GM18517 (cell line): ENCODE data around the gene FRMD4A.
"Not testable (repeated sequence)": the region's sequence is repeated elsewhere in the genome, so short reads cannot be mapped to it uniquely, and the experiment has no call there.

Experiments used
- ATAC-seq: cut with Tn5 transposase; IDR thresholded peaks from one replicate; pipeline ENCODE4 v1.9.1; 2021; ENCODE audit warnings: mild to moderate bottlenecking, moderate library complexity; ENCODE audit not compliant: unreplicated experiment

Gene FRMD4A

GRCh38 chr10:14244147-14244546, 86.6 kb downstream of the FRMD4A start:
- no peak for ATAC-seq

- ATAC-seq = no peak
Observed at GRCh38 chr10:14243221-14243620, 87.5 kb downstream of the FRMD4A start.

- no peak for ATAC-seq
Observed at GRCh38 chr10:14241196-14241595, 89.5 kb downstream of the FRMD4A start.

GRCh38 chr10:14240253-14241189, 90.2 kb downstream of the FRMD4A start:
- no peak for ATAC-seq

GRCh38 chr10:14238659-14239058, 92.1 kb downstream of the FRMD4A start:
- ATAC-seq = not testable (repeated sequence)

GRCh38 chr10:14236341-14236740, 94.4 kb downstream of the FRMD4A start:
- no peak for ATAC-seq

GRCh38 chr10:14235566-14236195, 95.0 kb downstream of the FRMD4A start:
- ATAC-seq = no peak

GRCh38 chr10:14233566-14233965, 97.2 kb downstream of the FRMD4A start:
- ATAC-seq = no peak

- not testable (repeated sequence) for ATAC-seq
Observed at GRCh38 chr10:14228798-14229197, 101.9 kb downstream of the FRMD4A start.

- ATAC-seq = no peak
Observed at GRCh38 chr10:14225379-14225778, 105.3 kb downstream of the FRMD4A start.

GRCh38 chr10:14220026-14220425, 110.7 kb downstream of the FRMD4A start:
- ATAC-seq = no peak

GRCh38 chr10:14219411-14219810, 111.3 kb downstream of the FRMD4A start:
- no peak for ATAC-seq

- no peak for ATAC-seq
Observed at GRCh38 chr10:14215641-14216040, 115.1 kb downstream of the FRMD4A start.

GRCh38 chr10:14213703-14214102, 117.0 kb downstream of the FRMD4A start:
- ATAC-seq = not testable (repeated sequence)

- no peak for ATAC-seq
Observed at GRCh38 chr10:14211610-14212009, 119.1 kb downstream of the FRMD4A start.

- ATAC-seq = no peak
Observed at GRCh38 chr10:14208231-14208630, 122.5 kb downstream of the FRMD4A start.

GRCh38 chr10:14205233-14205632, 125.5 kb downstream of the FRMD4A start:
- ATAC-seq = no peak

- ATAC-seq = no peak
Observed at GRCh38 chr10:14200698-14201544, 129.8 kb downstream of the FRMD4A start.

GRCh38 chr10:14199098-14199497, 131.6 kb downstream of the FRMD4A start:
- not testable (repeated sequence) for ATAC-seq

GRCh38 chr10:14198078-14198477, 132.6 kb downstream of the FRMD4A start:
- no peak for ATAC-seq

GRCh38 chr10:14196113-14196512, 134.6 kb downstream of the FRMD4A start:
- ATAC-seq = no peak
